Measurements from ENCODE around the gene ACYP2.
"Not testable (repeated sequence)": the region's sequence is repeated elsewhere in the genome, so short reads cannot be mapped to it uniquely, and the experiment has no call there.

The ACYP2 gene

DNA sequence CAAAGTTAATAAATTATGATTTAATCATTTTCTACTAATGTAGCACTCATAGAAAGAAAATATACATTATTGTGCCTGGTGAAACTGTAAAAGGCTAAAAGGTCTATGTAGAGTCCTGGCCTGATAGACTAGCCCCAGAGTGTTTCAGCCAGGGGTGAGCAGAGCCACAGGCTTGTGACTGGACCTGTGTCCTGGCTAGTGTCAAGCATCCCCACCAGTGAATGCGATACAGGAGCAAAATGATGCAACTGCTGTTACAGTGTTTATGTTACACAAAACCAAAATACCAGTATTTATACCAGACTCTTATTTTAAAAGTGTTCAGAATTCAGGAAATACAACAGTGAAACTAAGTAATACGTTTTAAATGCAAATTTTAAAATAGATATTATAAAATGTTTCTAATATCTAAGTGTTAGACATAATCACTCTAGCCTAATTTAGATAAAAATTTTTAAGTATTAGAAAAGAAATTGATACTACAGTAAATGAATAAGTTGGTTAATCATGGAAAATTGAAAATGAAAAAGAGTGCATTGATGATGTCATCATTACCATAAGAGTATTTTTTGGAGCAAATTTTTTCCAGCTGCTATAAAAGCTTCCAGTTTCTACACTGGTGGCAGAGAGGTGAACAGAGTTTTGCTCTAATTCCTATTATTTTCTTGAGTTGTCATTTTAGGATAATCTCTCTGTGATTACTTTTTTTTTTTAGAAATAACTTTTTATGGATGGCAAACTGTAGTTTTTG, 146.8 kb downstream of the ACYP2 start:
- no peaks in the 10 kb centered on the region for H3K4me1 Mint-ChIP-seq (ENCODE audit: low read depth)
- no peaks in the 10 kb centered on the region for H3K9me3 Mint-ChIP-seq
- no peaks in the 10 kb centered on the region for H3K27me3 Mint-ChIP-seq (ENCODE audit: low read depth)
- no peak overlapping the region for H3K4me3 Mint-ChIP-seq
- no peak overlapping the region for H3K27ac Mint-ChIP-seq
- no peak for DNase-seq (ENCODE audit: low spot score)
- H3K36me3 Mint-ChIP-seq (ENCODE audit: low read depth), result no peaks in the 10 kb centered on the region

DNA sequence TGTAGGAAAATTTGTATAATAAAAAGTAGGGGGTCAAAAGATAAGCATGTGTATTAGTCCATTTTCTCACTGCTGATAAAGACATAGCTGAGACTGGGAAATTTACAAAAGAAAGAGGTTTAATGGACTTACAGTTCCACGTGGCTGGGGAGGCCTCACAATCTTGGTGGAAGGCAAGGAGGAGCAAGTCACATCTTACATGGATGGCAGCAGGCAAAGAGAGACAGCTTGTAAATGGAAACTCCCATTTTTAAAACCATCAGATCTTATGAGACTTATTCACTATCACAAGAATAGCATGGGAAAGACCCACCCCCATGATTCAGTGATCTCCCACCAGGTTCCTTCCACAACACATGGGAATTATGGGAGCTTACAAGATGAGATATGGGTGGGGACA, 149.7 kb downstream of the ACYP2 start:
- not testable (repeated sequence) for H3K27me3 Mint-ChIP-seq (ENCODE audit: low read depth); H3K9me3 Mint-ChIP-seq; H3K27ac Mint-ChIP-seq; DNase-seq (ENCODE audit: low spot score); H3K4me1 Mint-ChIP-seq (ENCODE audit: low read depth); H3K36me3 Mint-ChIP-seq (ENCODE audit: low read depth); H3K4me3 Mint-ChIP-seq

DNA sequence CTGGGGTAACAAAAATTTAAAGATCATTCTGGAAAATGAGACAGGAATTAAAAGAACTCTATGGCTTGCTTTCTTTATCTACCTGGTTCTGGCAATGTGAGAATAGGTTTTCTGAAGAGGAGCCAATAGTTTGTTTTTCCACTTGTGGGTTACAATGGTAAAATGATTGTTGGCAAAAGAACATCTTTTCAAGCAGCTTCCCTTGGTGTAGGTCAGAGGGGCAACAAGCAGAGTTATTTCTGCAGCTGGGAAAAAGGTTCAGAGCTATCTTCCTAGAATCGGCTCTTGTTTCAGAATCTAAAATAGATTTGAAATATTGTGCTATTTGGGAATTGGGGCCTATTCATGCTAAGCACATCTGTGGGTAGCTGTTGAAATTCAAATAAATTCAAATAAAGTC, 152.2 kb downstream of the ACYP2 start:
- Mint-ChIP-seq H3K36me3 (ENCODE audit: low read depth) (no peaks in the 10 kb centered on the region), H3K9me3 (no peaks in the 10 kb centered on the region), H3K4me3 (no peak overlapping the region), H3K4me1 (ENCODE audit: low read depth) (peaks cover 7% of the 10 kb centered on the region), H3K27me3 (ENCODE audit: low read depth) (no peaks in the 10 kb centered on the region), H3K27ac (no peak overlapping the region)
- DNase-seq (ENCODE audit: low spot score), result no peak

DNA sequence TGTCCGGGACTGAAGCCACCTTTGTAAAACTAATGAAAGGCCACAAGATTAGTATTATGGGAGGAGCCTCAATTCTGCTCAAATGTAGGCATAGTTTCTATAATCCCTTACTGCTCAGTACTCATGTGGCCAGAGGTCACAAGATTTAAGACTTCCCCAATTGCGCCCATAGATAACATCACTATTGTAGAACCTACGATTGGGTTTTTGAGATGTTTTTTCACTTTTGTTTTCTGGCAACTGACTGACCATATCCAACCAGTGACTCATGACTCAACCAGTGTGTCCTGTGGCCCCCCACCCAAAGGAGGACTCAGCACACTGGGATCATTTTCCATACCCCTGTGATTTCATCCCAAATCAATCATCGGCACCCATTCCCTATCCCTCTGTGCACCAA, 155.8 kb downstream of the ACYP2 start:
- peaks cover 1% of the 10 kb centered on the region for H3K36me3 Mint-ChIP-seq (ENCODE audit: low read depth)
- no peaks in the 10 kb centered on the region for H3K27me3 Mint-ChIP-seq (ENCODE audit: low read depth)
- H3K27ac Mint-ChIP-seq, result no peak overlapping the region
- H3K9me3 Mint-ChIP-seq, result peaks cover 4% of the 10 kb centered on the region
- H3K4me3 Mint-ChIP-seq, result no peak overlapping the region
- DNase-seq (ENCODE audit: low spot score), result no peak
- peaks cover 7% of the 10 kb centered on the region for H3K4me1 Mint-ChIP-seq (ENCODE audit: low read depth)

DNA sequence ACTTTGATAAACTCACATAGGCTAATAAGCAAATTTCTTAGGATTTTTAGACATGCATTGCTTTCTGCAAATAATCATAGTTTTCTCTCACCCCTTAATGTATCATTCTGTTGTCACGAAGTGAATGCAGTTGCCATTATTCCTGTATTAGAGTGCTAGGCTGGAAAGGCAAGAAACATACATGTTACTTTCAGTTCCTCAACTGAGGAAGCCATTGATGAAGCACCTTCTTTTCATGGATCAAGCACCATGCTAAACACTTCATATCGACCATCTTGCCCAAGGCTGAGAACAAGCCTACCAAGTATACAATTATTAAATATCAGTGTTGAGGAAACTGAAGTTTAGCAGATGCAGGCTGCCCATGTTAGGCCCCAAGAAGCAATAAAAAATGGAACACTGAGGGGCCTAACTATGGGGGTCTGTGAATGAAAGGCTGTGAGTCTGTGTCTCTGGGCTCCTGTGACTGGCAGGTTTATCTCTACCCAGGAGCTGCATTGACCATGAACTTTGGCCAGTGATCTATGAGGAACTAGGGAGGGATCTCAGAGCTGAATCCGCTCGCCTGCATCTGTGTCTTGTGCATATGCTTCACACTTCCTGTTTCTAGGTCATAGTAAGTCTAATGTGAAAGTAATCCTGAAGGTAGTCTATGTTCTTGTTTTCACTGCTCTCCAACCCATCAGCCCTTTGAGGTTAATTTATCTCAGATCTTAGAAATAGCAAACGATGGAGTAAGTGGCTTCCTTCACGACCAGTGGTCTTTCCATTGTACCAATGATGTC, 156.6 kb downstream of the ACYP2 start:
- no peak overlapping the region for H3K4me3 Mint-ChIP-seq
- peaks cover 1% of the 10 kb centered on the region for H3K36me3 Mint-ChIP-seq (ENCODE audit: low read depth)
- no peak for DNase-seq (ENCODE audit: low spot score)
- H3K27me3 Mint-ChIP-seq (ENCODE audit: low read depth), result no peaks in the 10 kb centered on the region
- peaks cover 4% of the 10 kb centered on the region for H3K9me3 Mint-ChIP-seq
- no peak overlapping the region for H3K27ac Mint-ChIP-seq
- H3K4me1 Mint-ChIP-seq (ENCODE audit: low read depth), result peaks cover 7% of the 10 kb centered on the region

DNA sequence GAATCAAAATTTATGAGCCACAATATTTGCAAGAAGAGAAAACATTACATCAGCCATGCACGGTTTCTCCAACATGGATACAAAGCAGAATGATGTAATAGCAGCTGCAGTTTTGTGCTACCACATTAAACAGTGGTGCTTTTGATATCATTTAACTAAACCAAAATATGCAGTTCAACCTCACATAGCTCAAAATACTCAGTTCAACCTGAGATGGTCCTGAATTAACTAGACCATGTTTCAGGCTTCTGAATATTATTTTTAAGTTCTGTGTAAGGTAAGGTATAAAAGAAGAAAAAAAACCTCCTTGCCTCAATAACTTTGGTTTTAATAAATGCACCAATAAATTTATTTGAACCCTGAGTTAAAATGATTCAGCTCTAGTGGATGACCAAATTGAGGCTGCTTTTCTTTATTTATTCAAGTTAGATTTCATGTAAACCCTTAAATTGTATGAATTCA, 159.4 kb downstream of the ACYP2 start:
- peaks cover 1% of the 10 kb centered on the region for H3K36me3 Mint-ChIP-seq (ENCODE audit: low read depth)
- H3K4me1 Mint-ChIP-seq (ENCODE audit: low read depth), result peaks cover 7% of the 10 kb centered on the region
- H3K9me3 Mint-ChIP-seq, result peaks cover 4% of the 10 kb centered on the region
- H3K27me3 Mint-ChIP-seq (ENCODE audit: low read depth), result no peaks in the 10 kb centered on the region
- H3K4me3 Mint-ChIP-seq, result no peak overlapping the region
- no peak for DNase-seq (ENCODE audit: low spot score)
- H3K27ac Mint-ChIP-seq, result no peak overlapping the region

DNA sequence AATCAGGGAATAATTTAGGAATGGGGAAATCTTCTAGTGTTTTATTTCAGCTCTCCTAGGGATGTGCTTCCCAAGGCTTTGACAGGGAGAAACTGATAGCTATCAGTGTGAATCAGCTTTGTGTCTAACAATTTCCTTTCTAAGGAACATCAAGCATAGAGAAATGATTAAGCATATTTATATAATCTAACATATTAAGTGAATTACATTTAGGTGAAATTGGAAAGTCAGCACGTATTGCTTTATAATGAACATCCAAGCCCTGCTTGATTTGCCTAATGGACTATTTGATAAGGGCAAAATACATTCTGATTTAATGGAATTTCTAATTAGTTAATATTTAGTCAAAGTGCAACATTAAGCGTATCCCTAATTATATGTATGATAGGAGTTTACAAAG, 160.1 kb downstream of the ACYP2 start:
- H3K4me1 Mint-ChIP-seq (ENCODE audit: low read depth), result peaks cover 7% of the 10 kb centered on the region
- H3K4me3 Mint-ChIP-seq, result no peak overlapping the region
- H3K36me3 Mint-ChIP-seq (ENCODE audit: low read depth), result peaks cover 1% of the 10 kb centered on the region
- H3K9me3 Mint-ChIP-seq, result peaks cover 4% of the 10 kb centered on the region
- no peaks in the 10 kb centered on the region for H3K27me3 Mint-ChIP-seq (ENCODE audit: low read depth)
- no peak for DNase-seq (ENCODE audit: low spot score)
- no peak overlapping the region for H3K27ac Mint-ChIP-seq

DNA sequence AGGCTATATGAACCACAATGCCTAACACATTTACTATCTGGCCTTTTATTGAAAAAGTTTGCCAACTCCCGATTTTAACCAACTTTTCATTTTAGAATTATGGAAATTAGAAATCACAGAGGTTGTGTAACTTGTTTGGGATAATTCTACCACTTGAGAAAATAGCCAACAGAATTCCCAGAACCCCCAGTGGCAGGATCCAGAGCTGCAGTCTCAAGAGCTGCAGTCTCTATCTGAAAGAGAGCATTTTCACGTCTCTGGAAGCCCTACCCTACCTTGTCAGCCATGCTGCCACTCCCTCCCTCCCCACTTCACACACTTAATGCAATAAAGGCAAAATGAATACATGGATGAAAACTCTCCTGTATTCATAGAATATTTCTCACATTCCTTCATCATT, 164.0 kb downstream of the ACYP2 start:
- Mint-ChIP-seq H3K9me3 (no peaks in the 10 kb centered on the region), H3K36me3 (ENCODE audit: low read depth) (no peaks in the 10 kb centered on the region), H3K4me3 (no peak overlapping the region), H3K4me1 (ENCODE audit: low read depth) (no peaks in the 10 kb centered on the region), H3K27ac (no peak overlapping the region), H3K27me3 (ENCODE audit: low read depth) (no peaks in the 10 kb centered on the region)
- no peak for DNase-seq (ENCODE audit: low spot score)

DNA sequence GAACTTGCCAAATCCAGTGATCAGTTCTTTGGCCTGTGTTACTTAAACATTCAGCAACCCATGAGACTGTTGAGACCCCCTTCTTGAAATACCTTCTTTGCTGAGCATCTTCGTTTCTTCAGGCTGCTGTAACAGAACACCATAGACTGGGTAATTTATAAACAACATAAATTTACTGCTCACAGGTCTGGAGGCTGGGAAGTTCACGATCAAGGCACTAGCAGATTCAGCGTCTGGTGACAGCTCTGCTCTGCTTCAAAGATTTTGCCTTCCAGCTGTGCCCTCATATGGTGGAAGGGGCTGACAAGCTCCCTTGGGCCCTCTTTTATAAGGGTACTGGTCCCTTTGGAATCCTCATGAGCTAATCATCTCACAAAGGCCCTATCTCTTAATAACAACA, 169.4 kb downstream of the ACYP2 start:
- H3K9me3 Mint-ChIP-seq, result no peaks in the 10 kb centered on the region
- H3K4me1 Mint-ChIP-seq (ENCODE audit: low read depth), result no peaks in the 10 kb centered on the region
- no peaks in the 10 kb centered on the region for H3K36me3 Mint-ChIP-seq (ENCODE audit: low read depth)
- no peak overlapping the region for H3K4me3 Mint-ChIP-seq
- H3K27me3 Mint-ChIP-seq (ENCODE audit: low read depth), result no peaks in the 10 kb centered on the region
- DNase-seq (ENCODE audit: low spot score), result no peak
- no peak overlapping the region for H3K27ac Mint-ChIP-seq

DNA sequence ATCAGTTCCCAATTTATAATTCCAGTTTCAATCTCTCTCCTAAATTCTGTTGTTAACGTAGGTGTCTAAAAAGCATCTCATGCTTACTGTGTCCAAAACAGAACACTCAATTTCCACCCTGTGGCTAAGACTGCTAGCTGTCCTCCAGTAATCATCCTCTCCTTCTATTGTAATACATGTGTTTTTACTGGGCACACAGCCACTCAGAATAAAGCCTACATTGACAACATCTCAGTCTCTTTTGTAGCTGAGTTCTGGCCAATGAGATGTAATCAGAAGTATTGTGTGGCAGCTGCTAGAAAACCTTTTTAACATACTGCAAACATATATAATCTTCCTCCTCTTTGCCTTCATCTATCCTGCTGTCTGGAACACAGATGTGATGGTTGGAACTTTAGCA, 170.0 kb downstream of the ACYP2 start:
- H3K4me3 Mint-ChIP-seq, result no peak overlapping the region
- H3K27ac Mint-ChIP-seq, result no peak overlapping the region
- H3K9me3 Mint-ChIP-seq, result no peaks in the 10 kb centered on the region
- DNase-seq (ENCODE audit: low spot score), result no peak
- no peaks in the 10 kb centered on the region for H3K4me1 Mint-ChIP-seq (ENCODE audit: low read depth)
- no peaks in the 10 kb centered on the region for H3K27me3 Mint-ChIP-seq (ENCODE audit: low read depth)
- H3K36me3 Mint-ChIP-seq (ENCODE audit: low read depth), result no peaks in the 10 kb centered on the region

DNA sequence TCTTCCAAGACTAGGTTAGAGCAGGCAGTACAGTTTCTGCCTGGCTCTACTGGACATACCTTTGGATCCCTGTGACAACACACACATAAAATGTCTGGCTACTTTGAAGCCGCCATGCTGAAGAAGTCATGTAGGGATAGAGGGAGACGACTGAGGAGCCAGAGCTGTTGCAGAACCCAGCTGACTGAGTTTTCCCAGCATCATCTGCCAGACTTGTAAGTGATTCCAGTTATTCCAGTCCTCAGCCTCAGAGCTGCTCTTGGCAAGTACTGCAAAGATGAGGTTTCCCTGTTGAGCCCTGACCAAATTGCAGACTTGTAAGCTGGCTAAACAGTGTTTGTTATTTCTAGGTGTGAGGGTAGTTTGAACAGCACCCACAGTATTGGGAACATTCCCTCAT, 172.1 kb downstream of the ACYP2 start:
- DNase-seq (ENCODE audit: low spot score), result no peak
- Mint-ChIP-seq H3K4me1 (ENCODE audit: low read depth) (no peaks in the 10 kb centered on the region), H3K36me3 (ENCODE audit: low read depth) (no peaks in the 10 kb centered on the region), H3K27ac (no peak overlapping the region), H3K4me3 (no peak overlapping the region), H3K27me3 (ENCODE audit: low read depth) (no peaks in the 10 kb centered on the region), H3K9me3 (no peaks in the 10 kb centered on the region)

DNA sequence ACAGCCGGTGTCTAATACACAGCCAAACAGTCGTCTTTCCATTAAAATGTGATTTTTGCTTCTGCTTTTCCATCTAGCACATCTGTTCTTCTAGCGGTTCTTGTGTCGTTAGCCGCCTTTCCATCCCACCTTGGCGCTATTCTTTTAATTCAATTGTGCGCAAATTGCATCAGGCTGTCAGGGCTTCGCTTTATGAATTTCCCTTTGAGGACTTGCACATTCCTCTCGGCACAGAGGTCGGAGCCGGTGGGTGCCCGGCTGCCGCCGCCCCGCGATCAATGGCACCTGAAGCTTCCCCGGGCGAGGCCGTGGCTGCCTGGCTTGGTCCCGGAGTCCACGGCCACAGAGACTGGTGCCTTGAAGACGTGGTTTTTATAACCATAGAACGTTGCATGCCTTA, 174.5 kb downstream of the ACYP2 start:
- no peaks in the 10 kb centered on the region for H3K4me1 Mint-ChIP-seq (ENCODE audit: low read depth)
- no peak overlapping the region for H3K4me3 Mint-ChIP-seq
- DNase-seq (ENCODE audit: low spot score), result no peak
- no peaks in the 10 kb centered on the region for H3K27me3 Mint-ChIP-seq (ENCODE audit: low read depth)
- H3K27ac Mint-ChIP-seq, result no peak overlapping the region
- H3K9me3 Mint-ChIP-seq, result no peaks in the 10 kb centered on the region
- no peaks in the 10 kb centered on the region for H3K36me3 Mint-ChIP-seq (ENCODE audit: low read depth)

DNA sequence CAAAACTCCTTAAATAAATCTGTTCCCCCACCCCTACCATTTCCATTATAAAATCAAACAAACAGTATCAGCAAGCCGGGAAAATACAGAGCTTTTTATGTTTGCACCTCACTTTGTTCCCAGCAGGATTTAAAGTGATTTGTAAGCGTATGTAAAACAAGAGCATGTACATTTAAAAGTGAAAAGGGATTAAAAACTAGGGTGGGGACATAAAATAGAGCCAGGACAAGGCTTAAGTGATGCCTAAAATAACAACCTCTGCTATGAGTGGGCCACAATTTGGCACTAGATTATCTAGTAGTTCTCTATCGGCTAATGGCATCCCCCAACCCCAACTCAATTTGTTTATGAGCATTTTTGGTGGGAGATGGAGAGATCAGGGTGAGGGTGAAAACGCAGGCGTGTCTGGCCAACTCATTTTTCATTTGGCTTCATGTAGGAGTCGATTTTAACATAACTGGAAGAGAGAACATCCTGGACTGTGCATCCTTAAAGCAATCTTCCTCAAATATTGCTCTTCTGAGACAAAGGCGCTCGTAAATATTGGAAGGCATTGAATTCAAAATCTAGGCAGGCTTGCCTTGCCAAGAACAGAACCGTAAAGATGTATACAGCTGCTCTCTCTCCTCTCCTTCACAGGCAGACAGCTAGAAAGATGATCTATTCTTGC, 175.1 kb downstream of the ACYP2 start:
- no peaks in the 10 kb centered on the region for H3K27me3 Mint-ChIP-seq (ENCODE audit: low read depth)
- no peak overlapping the region for H3K27ac Mint-ChIP-seq
- H3K4me3 Mint-ChIP-seq, result no peak overlapping the region
- no peaks in the 10 kb centered on the region for H3K9me3 Mint-ChIP-seq
- H3K36me3 Mint-ChIP-seq (ENCODE audit: low read depth), result no peaks in the 10 kb centered on the region
- H3K4me1 Mint-ChIP-seq (ENCODE audit: low read depth), result no peaks in the 10 kb centered on the region
- no peak for DNase-seq (ENCODE audit: low spot score)

DNA sequence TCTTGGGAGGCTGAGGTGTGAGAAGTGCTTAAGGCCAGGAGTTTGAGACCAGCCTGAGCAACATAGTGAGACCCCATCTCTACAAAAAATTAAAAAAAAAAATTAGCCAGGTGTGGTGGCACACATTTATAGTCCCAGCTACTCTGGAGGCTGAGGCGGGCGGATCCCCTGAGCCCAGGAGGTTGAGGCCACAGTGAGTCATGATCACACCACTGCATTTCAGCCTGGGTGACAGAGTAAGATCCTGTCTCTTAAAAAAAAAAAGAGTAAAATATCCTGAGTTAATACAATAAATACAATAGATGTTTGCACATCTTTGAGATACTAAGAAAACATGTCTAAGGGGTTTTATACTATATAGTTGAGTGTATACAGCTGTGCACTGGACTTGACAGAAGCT, 179.2 kb downstream of the ACYP2 start:
- H3K4me3 Mint-ChIP-seq; H3K9me3 Mint-ChIP-seq; H3K27ac Mint-ChIP-seq; H3K36me3 Mint-ChIP-seq (ENCODE audit: low read depth); H3K4me1 Mint-ChIP-seq (ENCODE audit: low read depth); DNase-seq (ENCODE audit: low spot score); H3K27me3 Mint-ChIP-seq (ENCODE audit: low read depth): not testable (repeated sequence)

Measured in T-helper 2 cell treated with Interferon-gamma antibody and Interleukin-4, amounts not matched to agents 5 μg/mL and 100 μg/mL, for 36 hours (primary cell).